PC-9 (cell line): Measurements from ENCODE around the gene ECHDC1. TPM values are rescaled to one million over a fixed set of nuclear protein-coding genes. Genes with fewer than 3 reads are reported as not detected.

Source experiments
- BruUV-seq: library from RNA; stranded (reverse); fragments of 400-500 nt; replicated peaks from 2 replicates; lab custom pipeline; 2021; lab: Mats Ljungman, UMichigan
- CTCF ChIA-PET: fragments of 300-600 bp; sonication (Branson Sonifier 250); formaldehyde crosslinking; loops from one replicate; lab custom pipeline; 2022; ENCODE audit warnings: antibody characterized with exemption; lab: Charles Lee
- POLR2A ChIA-PET: fragments of 300-600 bp; sonication (Branson Sonifier 250); formaldehyde crosslinking; loops from one replicate; lab custom pipeline; 2022; ENCODE audit warnings: antibody characterized with exemption; ENCODE audit not compliant: unreplicated experiment; lab: Charles Lee
- DNase-seq, 2 experiments: peaks; one replicate each; pipeline versions ENCODE4 v3.0.0 to v3.0.0-alpha.2; 2015 to 2022; ENCODE audit warnings: mixed read lengths in 1 of 2
- H2AFZ ChIP-seq: fragments of 200-600 bp; sonication (generic); 2 replicates; pipeline ENCODE4 v1.8.1; 2017; ENCODE audit warnings: antibody characterized with exemption
- H3F3A ChIP-seq: fragments of 200-600 bp; sonication (generic); 2 replicates; pipeline ENCODE4 v1.8.1; 2017; ENCODE audit warnings: antibody characterized with exemption, mild to moderate bottlenecking, low read depth; ENCODE audit not compliant: insufficient read depth
- H3K27ac ChIP-seq: fragments of 200-600 bp; sonication (generic); 2 replicates; pipeline ENCODE4 v1.6.1; 2016; ENCODE audit warnings: mixed run types
- H3K27me3 ChIP-seq: fragments of 200-600 bp; sonication (generic); 2 replicates; pipeline ENCODE4 v1.6.1; 2016; ENCODE audit warnings: low read depth, mixed run types; ENCODE audit not compliant: insufficient read depth
- H3K36me3 ChIP-seq: fragments of 200-600 bp; sonication (generic); 2 replicates; pipeline ENCODE4 v1.6.1; 2016; ENCODE audit warnings: low read depth, mixed run types
- H3K4me1 ChIP-seq: fragments of 200-600 bp; sonication (generic); replicated peaks from 2 replicates; pipeline ENCODE4 v1.6.1; 2016; ENCODE audit warnings: mixed run types; ENCODE audit not compliant: insufficient read depth
- H3K4me2 ChIP-seq: fragments of 200-600 bp; sonication (generic); 2 replicates; pipeline ENCODE4 v1.6.1; 2017; ENCODE audit warnings: mixed run types
- H3K4me3 ChIP-seq: fragments of 200-600 bp; sonication (generic); 2 replicates; pipeline ENCODE4 v1.6.1; 2016; ENCODE audit warnings: mixed run types
- H3K79me2 ChIP-seq: fragments of 200-600 bp; sonication (generic); 2 replicates; pipeline ENCODE4 v1.6.1; 2017; ENCODE audit warnings: low read depth, mixed run types
- H3K9me2 ChIP-seq: fragments of 200-600 bp; sonication (generic); 2 replicates; pipeline ENCODE4 v1.8.1; 2017; ENCODE audit warnings: mild to moderate bottlenecking; ENCODE audit not compliant: insufficient read depth
- H3K9me3 ChIP-seq: fragments of 200-600 bp; sonication (generic); 2 replicates; pipeline ENCODE4 v1.8.1; 2016; ENCODE audit warnings: low read depth; ENCODE audit not compliant: insufficient read depth
- H4K20me1 ChIP-seq: fragments of 200-600 bp; sonication (generic); 2 replicates; pipeline ENCODE4 v1.8.1; 2017; ENCODE audit not compliant: insufficient read depth
- CTCF ChIP-seq: fragments of 200-600 bp; sonication (generic); conservative IDR thresholded peaks from 2 replicates; pipeline ENCODE4 v1.6.1; 2017; ENCODE audit warnings: mixed run types, antibody characterized with exemption, mild to moderate bottlenecking, moderate library complexity
- EZH2 ChIP-seq: fragments of 200-600 bp; sonication (generic); IDR thresholded peaks from 2 replicates; pipeline ENCODE4 v1.8.0; 2017; ENCODE audit warnings: antibody characterized with exemption, low read depth
- intact Hi-C: fragments of 100-400 bp; cut with micrococcal nuclease; formaldehyde crosslinking; loops from one replicate; pipeline ENCODE4 v1.10.0; 2022; ENCODE audit not compliant: unreplicated experiment
- total RNA-seq: library from RNA; stranded (reverse); gene quantifications from 2 replicates; pipeline ENCODE4 v1.2.3, GENCODE V29; 2021

The ECHDC1 gene
- total RNA-seq, 1 experiment from 2014 or later, result 50.4 TPM

GRCh38 chr6:127288705-127289104, 54.7 kb downstream of the ECHDC1 start:
- Histone ChIP-seq H3K4me3 (no peak overlapping the region), H4K20me1 (peaks cover 5% of the 10 kb centered on the region; the same call in 1 of the 2 replicates), H3K79me2 (no peaks in the 10 kb centered on the region), H3K4me2 (no peak overlapping the region), H3K9me2 (peaks cover 4% of the 10 kb centered on the region; the same call in 1 of the 2 replicates), H2AFZ (no peak overlapping the region), H3K9me3 (no peaks in the 10 kb centered on the region), H3K4me1 (no peaks in the 10 kb centered on the region), H3K36me3 (peaks cover 60% of the 10 kb centered on the region), H3K27me3 (no peaks in the 10 kb centered on the region), H3F3A (peaks cover 4% of the 10 kb centered on the region), H3K27ac (0 out of 2 replicates have a peak overlapping the region, but pooled peaks have one; percentile 0)
- no TSS peak for BruUV-seq
- TF ChIP-seq EZH2, result no peak
- no peak for TF ChIP-seq CTCF
- ChIA-PET CTCF (no interaction called here), POLR2A (no interaction called here)
- no peak for DNase-seq
- intact Hi-C loops, result no loop called here

GRCh38 chr6:127282184-127282583, 61.2 kb downstream of the ECHDC1 start:
- H3K9me2 ChIP-seq, result 0 out of 2 replicates have a peak, but pooled peaks cover 4% of the 10 kb centered on the region

GRCh38 chr6:127279815-127280214, 63.6 kb downstream of the ECHDC1 start:
- H2AFZ ChIP-seq, result no peak overlapping the region
- peaks cover 15% of the 10 kb centered on the region; the same call in 1 of the 2 replicates for H4K20me1 ChIP-seq
- H3K9me3 ChIP-seq, result no peaks in the 10 kb centered on the region
- H3K27ac ChIP-seq, result no peak overlapping the region
- ChIA-PET POLR2A (no interaction called here), CTCF (no interaction called here)
- no TSS peak for BruUV-seq
- no peaks in the 10 kb centered on the region for H3K27me3 ChIP-seq
- 0 out of 2 replicates have a peak, but pooled peaks cover 4% of the 10 kb centered on the region for H3K9me2 ChIP-seq
- no peak for DNase-seq
- H3F3A ChIP-seq, result peaks cover 4% of the 10 kb centered on the region
- peaks cover 20% of the 10 kb centered on the region for H3K79me2 ChIP-seq
- H3K4me3 ChIP-seq, result no peak overlapping the region
- TF ChIP-seq CTCF (no peak), EZH2 (no peak)
- H3K4me1 ChIP-seq, result no peaks in the 10 kb centered on the region
- intact Hi-C loops, result no loop called here
- H3K36me3 ChIP-seq, result peaks cover 17% of the 10 kb centered on the region; the same call in 1 of the 2 replicates
- H3K4me2 ChIP-seq, result no peak overlapping the region

More at GRCh38 chr6:127282184-127282583, 61.2 kb downstream of the ECHDC1 start:
- no peaks in the 10 kb centered on the region for H3K27me3 ChIP-seq
- no peaks in the 10 kb centered on the region for H3K4me1 ChIP-seq
- no peaks in the 10 kb centered on the region for H3K9me3 ChIP-seq
- H2AFZ ChIP-seq, result no peak overlapping the region
- DNase-seq, result no peak
- no peak overlapping the region for H3K27ac ChIP-seq
- peaks cover 4% of the 10 kb centered on the region; the same call in 1 of the 2 replicates for H3F3A ChIP-seq
- CTCF ChIA-PET, result interaction anchor here (0.5 kb wide), 1 partner anchor 1307 kb away, joined by 6 read pairs; no protein-coding TSS in a partner anchor
- intact Hi-C loops, result no loop called here
- peaks cover 10% of the 10 kb centered on the region; the same call in 1 of the 2 replicates for H3K79me2 ChIP-seq
- peaks cover 33% of the 10 kb centered on the region for H3K36me3 ChIP-seq
- no peak overlapping the region for H3K4me2 ChIP-seq
- peaks cover 15% of the 10 kb centered on the region; the same call in 1 of the 2 replicates for H4K20me1 ChIP-seq
- BruUV-seq, result no TSS peak
- TF ChIP-seq CTCF (no peak), EZH2 (no peak)
- no peak overlapping the region for H3K4me3 ChIP-seq
- POLR2A ChIA-PET, result no interaction called here
